ENCODE results near the gene HSPG2. TPM values are rescaled to one million over a fixed set of nuclear protein-coding genes. Genes with fewer than 3 reads are reported as not detected.

HSPG2 gene
- 108 and 111 TPM in 2 replicates for total RNA-seq (2021; fragmentation: NEBNext Ultra II Directional; extraction: Animal tissue kit (Norgen Biotek cat#: 25700))
- 17.8 and 27.7 TPM in 2 replicates for polyA plus RNA-seq (2011; rRNA removed)
- 17.0 TPM for polyA plus RNA-seq (2011; cell fraction: cytosol; rRNA removed)
- polyA plus RNA-seq (2011; cell fraction: nucleus; rRNA removed), result 113 TPM
- 41.0 to 91.2 TPM (median 79.8 TPM) in 4 replicates for polyA plus RNA-seq (2012, experiment 1 of 2)
- polyA plus RNA-seq (2012, experiment 2 of 2), result 63.7 TPM
- 65.5 TPM for polyA plus RNA-seq (2013, experiment 1 of 2)
- 40.5 TPM for polyA plus RNA-seq (2013, experiment 2 of 2)
- polyA minus RNA-seq (2011; rRNA and poly(A)+ RNA removed), result 27.8 and 28.3 TPM in 2 replicates
- 68.4 TPM for polyA minus RNA-seq (2011; cell fraction: cytosol; rRNA and poly(A)+ RNA removed)
- polyA minus RNA-seq (2011; cell fraction: nucleus; rRNA and poly(A)+ RNA removed), result 87.7 TPM
- long read RNA-seq, experiment 1, partial matches to known transcripts, result 22 of 43 reads
- long read RNA-seq, experiment 1, other reads (novel, unspliced or antisense), result 20 of 43 reads
- long read RNA-seq, experiment 2, partial matches to known transcripts, result 1 of 3 reads
- long read RNA-seq, experiment 2, other reads (novel, unspliced or antisense), result 2 of 3 reads

DNA sequence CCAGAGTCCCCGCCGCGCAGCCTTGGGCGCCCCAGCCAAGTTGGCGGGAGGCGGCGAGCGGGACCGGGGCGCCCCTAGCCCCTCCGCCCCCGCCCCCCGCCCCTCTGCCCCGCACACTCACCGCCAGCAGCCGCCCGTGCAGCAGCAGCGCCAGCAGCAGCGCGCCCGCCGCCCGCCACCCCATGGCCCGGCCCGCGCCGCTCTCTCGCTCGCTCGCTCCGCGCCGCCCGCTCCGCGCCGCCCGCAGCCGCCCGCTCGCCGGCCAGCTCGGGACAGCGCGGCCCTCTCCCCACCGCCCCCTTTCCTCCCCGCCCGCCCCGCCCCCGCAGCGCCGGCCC lies at the start of gene HSPG2:
Gene HSPG2, minus strand, starts transcription at position 277 of the 338 bp plus-strand sequence. Its CDS starts 93 bp downstream, at position 184.
- Histone ChIP-seq H3K79me1 (ENCODE audit: low read depth, low read length) (peaks cover 14% of the 10 kb centered on the region), H3K4ac (replicated peaks; ENCODE audit: insufficient read length, low read depth, low read length) (peak within 1 kb of the TSS; percentile 88), H3K4me3 (ENCODE audit: extremely low read depth in 1 of 4, insufficient read depth in 2 of 4, low read depth in 3 of 4, low read length in 4 of 4) (peak within 1 kb of the TSS; percentile 51 to 89 (median 63)), H2AK5ac (ENCODE audit: low read depth, low read length) (peak within 1 kb of the TSS; percentile 72), H3K9ac (replicated peaks in 1 of 4; ENCODE audit: extremely low read depth in 1 of 4, low read depth in 3 of 4, low read length in 3 of 4) (peak within 1 kb of the TSS; percentile 63 to 67 (median 64)), H2BK20ac (ENCODE audit: low read length) (peak within 1 kb of the TSS; percentile 61), H2BK12ac (ENCODE audit: low read depth, low read length) (peak within 1 kb of the TSS; percentile 94), H2BK120ac (replicated peaks; ENCODE audit: low read depth, low read length) (peak within 1 kb of the TSS; percentile 14), H3K27ac (ENCODE audit: low read depth, low read length) (no peak within 1 kb of the TSS), H4K20me1 (replicated peaks in 1 of 2; ENCODE audit: control insufficient read depth in 1 of 2, insufficient read depth in 2 of 2, low read length in 2 of 2) (peaks cover 2 to 10% of the 10 kb centered on the region in 2 experiments), H4K8ac (ENCODE audit: extremely low read depth, insufficient read depth, low read length) (peak within 1 kb of the TSS; percentile 98), H3K18ac (ENCODE audit: extremely low read depth, low read length) (peak within 1 kb of the TSS; percentile 95), H2BK5ac (ENCODE audit: low read depth, low read length) (peak within 1 kb of the TSS; percentile 83), H3K9me3 (ENCODE audit: insufficient read depth in 2 of 2, low read depth in 1 of 2, low read length in 1 of 2) (no peaks in the 10 kb centered on the region), H3K23me2 (ENCODE audit: low read depth, low read length) (peaks cover 11% of the 10 kb centered on the region), H2BK15ac (ENCODE audit: low read length) (peak within 1 kb of the TSS; percentile 97), H3K56ac (replicated peaks; ENCODE audit: insufficient read length, low read depth, low read length) (peak within 1 kb of the TSS; percentile 80), H4K5ac (ENCODE audit: insufficient read length, low read depth, low read length) (peak within 1 kb of the TSS; percentile 67), H3K4me1 (replicated peaks in 1 of 4; ENCODE audit: control insufficient read depth in 3 of 4, insufficient read depth in 4 of 4, low read length in 3 of 4) (peaks cover 8 to 38% (median 28%) of the 10 kb centered on the region in 4 experiments), H3K14ac (ENCODE audit: insufficient read length) (no peak within 1 kb of the TSS), H2AFZ (ENCODE audit: low read length) (peak within 1 kb of the TSS; percentile 93), H3K79me2 (ENCODE audit: control insufficient read depth in 1 of 2, insufficient read depth in 2 of 2, low read length in 2 of 2) (peaks cover 6 to 38% of the 10 kb centered on the region in 2 experiments; a peak in 3 of 4 replicates), H3K36me3 (ENCODE audit: control insufficient read depth in 2 of 4, insufficient read depth in 4 of 4, low read length in 3 of 4) (no peaks in the 10 kb centered on the region), H3K4me2 (ENCODE audit: insufficient read depth in 1 of 2, low read depth in 2 of 2, low read length in 2 of 2) (peak within 1 kb of the TSS; percentile 86 to 88), H3K23ac (ENCODE audit: insufficient read length) (peak within 1 kb of the TSS; percentile 97), H3K27me3 (replicated peaks in 1 of 4; ENCODE audit: control insufficient read depth in 3 of 4, extremely low read depth in 1 of 4, insufficient read depth in 3 of 4, low read length in 3 of 4) (peaks cover 0 to 2% (median 0%) of the 10 kb centered on the region in 4 experiments; a peak in 2 of 7 replicates), H4K91ac (replicated peaks; ENCODE audit: insufficient read length, low read length) (peak within 1 kb of the TSS; percentile 95)
- TF ChIP-seq POLR2A (IDR thresholded peaks at IDR 0.05; ENCODE audit: control extremely low read depth in 1 of 2, low read depth in 2 of 2, low read length in 2 of 2), result 0 out of 3 replicates have a peak, but pooled peaks of 1 of the 2 experiments have one; percentile 7
- TF ChIP-seq BRCA1 (IDR thresholded peaks at IDR 0.05; ENCODE audit: low read depth, low read length), result no peak
- WGBS, 2 experiments (ENCODE audit: extremely low coverage in 1 of 2, insufficient coverage in 1 of 2, insufficient read length in 1 of 2, insufficient replicate concordance in 2 of 2, low coverage in 1 of 2, low lambda C conversion rate in 2 of 2, missing lambda C conversion rate in 1 of 2), result 0% methylated on average over 1 of the region's 52 CpGs; no CpG with 5 or more reads in 1 of the 2 experiments
- DNase-seq (ENCODE audit: low read depth in 1 of 2, low spot score in 2 of 2), result no peak
- POLR2A ChIA-PET (ENCODE audit: partially characterized antibody), result interaction anchor here (1.2 to 3.1 kb wide), 8 partner anchors 13 to 87 kb away, joined by 3 to 38 read pairs (median 6); no protein-coding TSS in a partner anchor
- FAIRE-seq, result no peak
- CTCF ChIA-PET (ENCODE audit: partially characterized antibody), result interaction anchor here (1.0 to 2.0 kb wide), 4 partner anchors 19 to 44 kb away, joined by 3 to 5 read pairs (median 4); no protein-coding TSS in a partner anchor
